ENCODE measurements around the gene CHAT.

DNA sequence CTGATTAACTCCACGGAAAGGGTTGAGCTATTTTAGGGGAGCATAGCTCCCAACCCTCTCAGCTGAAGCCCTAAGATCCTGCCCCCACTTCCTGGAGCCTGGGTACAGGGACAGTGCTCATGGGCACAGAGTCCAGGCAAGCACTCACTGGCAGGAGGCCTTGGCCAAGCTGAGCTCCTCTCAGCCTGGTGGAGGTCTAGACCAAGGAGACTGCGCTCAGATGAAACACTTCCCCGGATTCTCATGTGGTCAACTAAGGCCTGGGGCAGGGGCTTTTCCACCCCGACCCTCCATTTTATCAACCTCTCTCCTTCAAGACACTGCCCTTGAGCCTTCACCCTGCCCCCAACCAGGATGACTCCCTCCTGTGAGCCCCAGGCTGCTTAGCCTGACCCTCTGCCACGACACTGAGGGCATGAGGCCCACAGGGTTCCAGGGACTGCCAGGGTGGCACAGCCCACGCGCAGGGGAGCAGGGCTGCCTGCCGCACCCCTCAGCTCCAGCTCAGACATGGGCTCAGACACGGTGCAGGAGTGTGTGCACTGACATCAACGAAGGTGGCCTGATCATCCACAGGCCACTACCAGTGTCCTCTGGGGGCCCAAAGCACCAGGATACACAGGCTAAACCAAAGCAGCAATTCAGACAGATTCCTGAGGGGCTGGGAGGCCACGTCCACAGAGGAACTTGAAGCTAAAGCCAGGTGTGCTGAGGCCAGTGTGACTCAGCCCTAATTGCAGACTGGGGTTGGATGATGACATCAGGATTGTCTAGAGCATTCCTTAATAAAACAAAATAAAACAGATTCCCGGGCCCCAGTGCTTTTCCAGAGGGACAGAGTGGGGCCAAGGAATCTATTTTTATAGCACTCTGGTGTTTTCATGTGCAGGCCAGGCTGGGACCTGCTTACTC lies 18.8 kb downstream of the CHAT start:
- TF ChIP-seq YY1 (IDR thresholded peaks at IDR 0.05; ENCODE audit: insufficient read depth, insufficient read length) (no peak), ZNF274 (IDR thresholded peaks at IDR 0.05; ENCODE audit: low read depth, low read length) (no peak)
